OCI-M1 (cell line): ENCODE results near the gene CHRND.

Source experiments
- DNase-seq: peaks from one replicate; lab custom pipeline; 2025; lab: John Stamatoyannopoulos, UW

The CHRND gene

GRCh38 chr2:232574674-232575403 is 48.9 kb downstream of the CHRND start:
- no peak for DNase-seq

GRCh38 chr2:232575404-232575746 is 49.4 kb downstream of the CHRND start:
- no peak for DNase-seq

- no peak for DNase-seq
Measured at GRCh38 chr2:232576995-232577394, 51.0 kb downstream of the CHRND start.

- no peak for DNase-seq
Measured at GRCh38 chr2:232577841-232578240, 51.9 kb downstream of the CHRND start.

- DNase-seq = no peak
Measured at GRCh38 chr2:232578626-232579025, 52.7 kb downstream of the CHRND start.

GRCh38 chr2:232580648-232580981 is 54.7 kb downstream of the CHRND start:
- no peak for DNase-seq

- DNase-seq = no peak
Measured at GRCh38 chr2:232581725-232582124, 55.8 kb downstream of the CHRND start.

- DNase-seq = no peak
Measured at GRCh38 chr2:232584238-232584637, 58.3 kb downstream of the CHRND start.
